Measurements from ENCODE around the gene TNFSF13B.

- TF ChIP-seq CTCF (conservative IDR thresholded peaks at IDR 0.05; ENCODE audit: low read depth, low read length) (peak; percentile 81), EZH2 (IDR thresholded peaks at IDR 0.05; ENCODE audit: borderline replicate concordance, low read depth, low read length, poor library complexity, severe bottlenecking) (no peak)
These were observed 41.8 kb upstream of the TNFSF13B start for GRCh38 chr13:108227651-108228272.
